Smooth muscle cell of the umbilical artery (primary cell): ENCODE results near the gene STAU1. TPM values are rescaled to one million over a fixed set of nuclear protein-coding genes. Genes with fewer than 3 reads are reported as not detected.

ENCODE experiments used
- total RNA-seq: library from RNA; depleted of rRNA; stranded (reverse); fragments of >200 nt; gene quantifications from 2 replicates; pipeline ENCODE4 v1.2.3, GENCODE V29; 2014

Gene STAU1
- total RNA-seq: 38.3 and 71.6 TPM in 2 replicates

GRCh38 chr20:49187851-49188641, at the start of gene STAU1:
TSS of gene STAU1 (minus strand) at chr20:49188334. CDS start at chr20:49166201, 22,133 bp downstream.

GRCh38 chr20:49219091-49219923, 31.2 kb upstream of the STAU1 start, which contains the start of gene DDX27:
TSS of gene DDX27 (plus strand) at chr20:49219416. CDS start at chr20:49219449, 33 bp downstream.

Other genes with a start within 250 kb of the STAU1 start
- 59.1 and 113 TPM in 2 replicates for gene CSE1L, start 142.0 kb downstream of the STAU1 start, total RNA-seq
- gene DDX27, start 31.1 kb upstream of the STAU1 start, total RNA-seq: 26.1 and 41.7 TPM in 2 replicates
- gene ZNFX1, start 89.7 kb upstream of the STAU1 start, total RNA-seq: 26.7 and 44.2 TPM in 2 replicates